RCC 7860 (cell line): Measurements from ENCODE around the gene ZMYM5.
"Not testable (repeated sequence)": the region's sequence is repeated elsewhere in the genome, so short reads cannot be mapped to it uniquely, and the experiment has no call there.

Experiments used
- DNase-seq: peaks from one replicate; pipeline ENCODE4 v3.0.0-alpha.2; 2015; ENCODE audit warnings: low spot score
- FAIRE-seq: peaks from 2 replicates; lab custom pipeline; 2012; peaks lifted over from hg19 to GRCh38; lab: Jason Lieb, UNC

Gene ZMYM5

DNA sequence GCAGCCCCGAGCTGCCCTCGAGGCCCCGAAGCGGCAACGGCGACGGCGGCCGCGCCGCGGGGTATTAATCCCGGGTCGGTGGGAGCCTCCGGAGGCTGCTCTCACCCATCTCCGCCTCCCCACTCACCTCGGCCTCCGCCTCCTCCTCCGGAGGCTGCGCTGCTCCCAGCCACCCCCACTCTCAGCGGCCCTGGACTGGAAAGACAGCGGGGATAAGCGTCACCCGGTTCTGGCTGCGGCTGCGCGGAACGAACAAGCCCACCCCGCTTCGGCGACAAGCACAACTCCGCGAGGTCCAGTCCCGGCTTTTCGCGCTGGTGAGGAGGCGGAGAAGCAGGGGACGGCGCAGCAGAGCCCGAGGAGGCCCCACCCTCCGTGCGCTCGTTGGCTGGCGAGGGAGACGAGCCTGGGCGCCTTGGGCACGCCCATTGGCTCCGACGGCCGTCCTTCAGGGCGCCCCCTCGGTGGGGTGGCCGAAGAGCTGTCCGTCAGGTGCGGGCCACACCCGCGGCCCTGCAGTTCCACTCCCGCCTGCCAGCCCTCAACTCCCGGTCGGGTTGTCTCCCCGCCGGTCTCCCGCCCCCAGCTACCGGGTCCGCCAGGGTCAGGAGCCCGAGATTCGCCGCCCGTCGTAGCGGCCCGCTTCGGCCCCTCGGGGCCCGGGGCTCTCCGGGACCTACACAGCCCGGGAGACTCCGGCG is at the start of gene ZMYM5:
Gene ZMYM5 (minus strand): TSS at position 327 of the 701 bp plus-strand sequence. CDS start 11,469 bp downstream, outside the sequence.
- peak; percentile 61 for FAIRE-seq

DNA sequence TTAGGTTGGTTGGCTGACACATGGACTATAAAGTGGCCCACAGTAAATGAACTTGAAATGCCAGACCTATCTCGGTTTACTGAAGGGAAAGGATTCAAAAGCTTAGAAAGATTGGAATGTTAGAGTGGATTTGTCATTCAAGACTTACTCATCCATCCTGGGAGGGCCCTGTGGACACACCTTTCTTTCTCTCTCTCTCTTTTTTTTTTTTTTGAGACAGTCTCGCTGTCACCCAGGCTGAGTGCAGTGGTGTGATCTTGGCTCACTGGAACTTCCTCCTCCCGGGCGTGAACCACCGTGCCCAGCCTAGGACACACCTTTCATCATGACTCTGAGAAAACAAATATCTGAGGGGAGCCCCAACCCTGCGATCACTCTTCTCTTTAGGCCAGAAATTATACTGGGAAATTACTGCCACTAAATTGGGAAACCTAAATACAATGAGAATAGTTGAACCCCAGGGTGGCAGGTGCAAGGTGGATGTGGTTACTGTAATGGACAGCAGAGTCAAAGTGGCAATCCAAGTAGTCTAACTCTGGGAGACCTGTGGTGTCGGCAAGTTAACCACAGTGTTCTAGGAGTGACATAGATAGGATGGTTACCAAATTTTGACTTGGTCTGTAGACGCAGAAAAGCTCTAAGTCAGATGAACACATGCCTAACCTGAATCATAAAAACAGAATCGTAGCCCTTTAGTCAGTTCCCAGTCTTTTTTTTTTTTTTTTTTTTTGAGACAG is 47.1 kb upstream of the ZMYM5 start:
- peak; percentile 78 for FAIRE-seq
- DNase-seq, result peak; percentile 73

More for the DNA sequence above, at the start of gene ZMYM5:
- peak; percentile 95 for DNase-seq

DNA sequence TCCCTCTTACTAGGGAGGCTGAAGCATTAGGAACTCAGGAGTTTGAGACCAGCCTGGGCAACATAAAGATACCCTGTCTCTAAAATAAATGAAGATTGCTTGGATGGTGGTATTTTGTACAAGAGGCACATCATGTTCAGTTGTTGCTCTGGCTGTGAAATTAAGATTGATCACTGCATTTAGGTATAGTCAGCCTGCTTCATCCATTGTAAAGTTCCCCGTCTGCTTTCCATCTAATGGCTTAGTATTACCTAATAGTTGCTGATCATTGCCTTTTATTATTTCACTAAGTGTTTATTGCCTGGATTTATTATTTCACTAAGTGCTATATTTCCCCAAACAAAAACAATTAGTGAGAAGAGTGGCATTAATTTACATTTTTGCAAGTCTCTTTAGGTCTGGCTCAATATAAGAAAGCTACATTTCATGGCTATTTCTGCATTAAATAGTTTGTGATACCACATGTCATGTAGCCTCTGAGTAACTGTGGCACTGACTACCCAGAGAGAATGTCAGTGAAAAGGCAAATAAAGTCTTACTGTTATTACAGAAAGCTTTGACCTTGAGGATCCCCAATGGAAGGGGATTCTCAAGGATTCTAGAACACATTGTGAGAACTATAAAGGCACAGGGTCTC is 45.0 kb upstream of the ZMYM5 start:
- FAIRE-seq, result no peak
- DNase-seq, result no peak

DNA sequence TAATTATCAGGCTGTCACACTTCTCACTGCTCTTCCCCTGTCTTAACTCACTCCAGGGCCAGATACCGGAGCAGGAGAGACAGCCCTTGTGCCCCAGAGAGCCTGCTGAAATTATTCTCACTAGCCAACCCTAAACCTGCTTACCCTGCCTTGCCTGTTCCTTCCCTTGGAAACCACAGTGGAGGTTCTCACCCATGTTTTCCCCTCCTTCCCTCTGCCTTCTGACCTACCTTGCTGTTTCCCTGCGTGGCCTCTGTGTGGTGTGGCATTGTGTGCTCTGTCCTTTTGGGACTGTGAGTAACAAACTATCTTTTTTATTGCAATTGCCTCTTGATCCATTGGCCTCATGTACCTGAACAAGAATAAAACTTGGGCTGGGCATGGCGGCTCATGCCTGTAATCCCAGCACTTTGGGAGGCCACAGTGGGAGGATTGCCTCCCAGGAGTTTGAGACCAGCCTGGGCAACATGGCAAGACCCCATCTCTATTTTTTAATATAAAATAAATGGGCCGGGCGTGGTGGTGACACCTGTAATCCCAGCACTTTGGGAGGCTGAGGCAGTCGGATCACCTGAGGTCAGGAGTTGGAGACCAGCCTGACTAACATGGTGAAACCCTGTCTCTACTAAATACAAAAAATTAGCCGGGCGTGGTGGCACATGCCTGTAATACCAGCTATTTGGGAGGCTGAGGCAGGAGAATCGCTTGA is 42.2 kb upstream of the ZMYM5 start:
- not testable (repeated sequence) for DNase-seq

DNA sequence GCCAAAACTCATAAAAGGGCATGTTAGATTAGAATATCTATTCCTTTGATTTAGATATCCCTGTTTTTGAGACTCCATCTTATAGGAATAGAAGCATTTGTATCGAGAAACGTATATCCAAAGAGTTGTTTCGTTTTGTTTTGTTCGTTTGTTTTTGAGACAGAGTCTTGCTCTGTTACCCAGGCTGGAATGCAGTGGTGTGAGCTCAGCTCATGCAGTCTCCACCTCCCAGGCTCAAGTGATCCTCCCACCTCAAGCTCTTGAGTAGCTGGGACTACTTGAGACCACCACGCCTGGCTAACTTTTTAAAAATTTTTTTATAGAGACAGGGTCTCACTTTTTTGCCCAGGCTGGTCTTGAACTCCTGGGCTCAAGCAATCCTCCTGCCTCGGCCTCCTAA is 26.6 kb upstream of the ZMYM5 start:
- FAIRE-seq (no peak), DNase-seq (no peak)

More for the DNA sequence above, 42.2 kb upstream of the ZMYM5 start:
- FAIRE-seq, result not testable (repeated sequence)

DNA sequence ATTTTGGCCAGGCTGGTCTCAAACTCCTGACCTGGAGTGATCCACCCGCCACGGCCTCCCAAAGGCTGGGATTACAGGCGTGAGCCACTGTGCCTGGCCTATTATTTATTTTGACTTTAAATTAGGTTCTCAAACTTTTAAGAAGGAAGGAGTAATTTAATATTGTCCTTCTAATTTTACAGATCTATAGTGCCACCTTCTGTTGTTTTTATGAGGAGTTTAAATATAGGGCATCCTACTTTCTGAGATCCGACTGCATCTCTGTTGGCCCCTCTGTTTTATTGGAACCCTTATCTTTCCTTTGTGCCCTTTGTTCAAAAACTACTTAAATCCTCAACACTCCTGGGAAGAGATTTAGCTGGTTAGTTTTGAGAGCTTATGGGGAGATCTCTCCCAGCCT is 25.4 kb upstream of the ZMYM5 start:
- peak; percentile 12 for DNase-seq
- FAIRE-seq, result no peak

DNA sequence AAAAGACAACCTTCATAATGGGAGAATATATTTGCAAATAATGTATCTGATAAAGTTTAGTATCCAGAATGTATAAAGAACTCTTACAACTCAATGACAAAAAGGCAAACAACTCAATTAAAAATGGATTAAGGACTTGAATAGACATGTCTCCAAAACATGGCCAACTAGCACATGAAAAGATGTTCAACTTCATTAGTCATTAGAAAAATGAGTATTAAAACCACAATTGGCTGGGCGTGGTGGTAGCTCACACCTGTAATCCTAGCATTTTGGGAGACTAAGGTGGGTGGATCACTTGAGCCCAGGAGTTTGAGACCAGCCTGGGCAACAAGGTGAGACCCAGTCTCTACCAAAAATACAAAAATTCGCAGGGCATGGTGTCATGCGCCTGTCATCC is 18.8 kb upstream of the ZMYM5 start:
- DNase-seq (no peak), FAIRE-seq (no peak)

DNA sequence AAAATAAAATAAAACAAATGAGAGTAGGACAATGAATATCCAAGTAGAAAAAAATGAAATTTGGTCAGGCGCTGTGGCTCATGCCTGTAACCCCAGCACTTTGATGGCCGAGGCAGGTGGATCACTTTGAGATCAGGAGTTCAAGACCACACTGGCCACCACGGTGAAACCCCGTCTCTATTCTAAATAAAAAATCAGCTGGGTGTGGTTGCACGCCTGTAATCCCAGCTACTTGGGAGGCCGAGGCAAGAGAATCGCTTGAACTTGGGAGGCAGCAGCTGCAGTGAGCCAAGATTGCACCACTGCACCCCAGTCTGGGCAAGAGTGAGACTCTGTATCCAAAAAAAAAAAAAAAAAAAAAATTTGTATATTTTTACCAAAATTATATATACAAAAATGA is 18.2 kb upstream of the ZMYM5 start:
- DNase-seq (no peak), FAIRE-seq (no peak)

DNA sequence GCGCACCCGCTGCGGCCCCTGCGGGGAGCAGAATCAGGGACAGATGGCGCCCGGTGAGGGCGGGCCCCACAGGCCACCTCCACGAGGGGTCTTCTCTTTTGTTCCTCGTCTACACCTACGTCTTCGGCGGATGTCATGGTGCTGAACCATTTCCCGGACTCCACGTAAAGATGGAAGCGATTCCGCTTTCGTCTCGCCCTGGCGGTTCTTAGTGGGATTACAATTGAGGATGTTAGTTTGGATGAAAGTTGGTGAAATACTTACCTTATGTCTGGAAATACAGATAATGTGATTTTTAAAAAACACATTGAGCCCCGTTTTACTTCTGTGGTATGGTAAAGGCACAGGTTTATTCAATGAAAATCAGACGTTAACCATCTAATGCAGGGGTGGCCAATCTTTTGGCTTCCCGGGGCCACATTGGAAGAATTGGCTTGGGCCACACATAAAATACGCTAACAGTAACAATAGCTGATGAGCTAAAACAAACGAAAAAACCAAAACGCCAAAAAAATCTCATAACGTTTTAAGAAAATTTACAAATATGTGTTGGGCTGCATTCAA is 1.4 kb upstream of the ZMYM5 start:
- no peak for FAIRE-seq
- peak; percentile 28 for DNase-seq

DNA sequence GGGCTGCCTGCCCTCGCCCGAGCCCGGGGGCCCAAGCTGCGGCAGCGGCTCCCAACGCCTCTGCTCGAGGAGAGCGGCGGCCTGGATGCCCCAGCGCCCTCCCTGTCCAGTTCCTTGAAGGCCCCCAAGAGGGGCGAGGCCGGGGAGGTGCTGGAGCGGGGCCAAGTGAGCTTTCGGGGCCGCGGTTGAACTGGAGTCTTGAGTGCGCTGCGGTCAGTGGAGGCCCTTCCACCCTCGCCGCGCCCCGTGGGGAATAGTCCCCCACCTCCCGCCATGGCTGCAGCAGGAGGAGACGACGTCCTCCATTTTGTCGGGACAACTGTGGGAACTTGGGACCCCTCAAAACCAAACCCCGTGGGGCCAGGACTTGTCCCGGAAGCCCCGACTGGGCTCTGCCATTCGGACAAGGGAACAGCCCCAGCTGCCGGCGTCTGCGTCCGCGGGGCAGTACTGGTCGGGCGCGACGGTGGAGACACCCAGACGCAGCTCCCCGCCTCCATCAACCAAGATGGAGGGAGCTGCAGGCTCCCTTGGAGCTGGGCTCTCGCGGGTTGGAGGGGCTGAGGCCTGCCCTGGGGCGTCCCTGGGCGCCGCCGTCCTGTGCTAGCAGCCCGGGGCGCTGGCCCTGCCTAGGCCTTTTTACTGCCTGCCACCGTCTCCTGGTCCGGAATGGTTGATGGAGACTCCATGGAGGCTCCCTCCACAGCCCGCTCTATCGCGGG is 736 bp upstream of the ZMYM5 start:
- DNase-seq (peak; percentile 45), FAIRE-seq (no peak)

DNA sequence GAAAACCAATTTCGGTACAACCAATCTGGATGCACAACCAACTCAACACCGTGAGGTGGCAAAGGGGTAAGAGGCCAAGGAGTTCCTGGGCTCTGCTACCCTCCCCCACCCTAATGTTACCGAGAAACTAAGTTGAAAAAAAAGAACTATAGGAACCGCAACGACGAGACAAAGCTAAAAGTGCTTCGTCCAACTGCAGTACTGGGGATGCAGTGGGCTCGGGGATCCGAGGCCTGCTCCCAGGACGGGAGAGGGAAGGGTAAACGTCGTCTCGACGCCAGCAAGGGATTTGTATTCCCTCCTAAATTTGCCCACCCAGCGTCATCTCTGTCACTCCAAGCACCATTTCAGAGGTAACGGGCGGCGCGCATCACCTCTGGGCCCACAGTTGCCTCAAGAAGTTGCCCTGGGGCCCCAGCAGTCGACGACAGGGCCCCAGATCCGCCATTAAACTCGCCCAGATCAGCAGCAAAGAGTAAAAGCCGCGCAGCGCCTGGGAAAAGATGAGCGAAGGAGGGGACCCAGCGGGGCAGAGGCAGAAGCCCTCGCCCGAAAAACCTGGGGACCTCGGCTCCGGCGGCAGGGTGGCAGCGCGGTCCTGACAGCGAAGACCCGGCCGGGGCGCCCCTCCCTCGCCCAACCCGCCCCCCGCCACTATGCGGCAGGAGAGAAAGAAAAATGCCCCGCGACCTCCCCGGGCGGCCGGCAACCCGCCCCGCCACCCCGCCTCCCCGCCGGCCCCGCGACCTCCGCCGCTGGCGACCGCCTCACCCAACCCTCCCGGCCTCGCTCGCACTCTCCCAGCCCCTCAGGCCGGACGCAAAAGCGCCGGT is 752 bp downstream of the ZMYM5 start:
- no peak for FAIRE-seq

DNA sequence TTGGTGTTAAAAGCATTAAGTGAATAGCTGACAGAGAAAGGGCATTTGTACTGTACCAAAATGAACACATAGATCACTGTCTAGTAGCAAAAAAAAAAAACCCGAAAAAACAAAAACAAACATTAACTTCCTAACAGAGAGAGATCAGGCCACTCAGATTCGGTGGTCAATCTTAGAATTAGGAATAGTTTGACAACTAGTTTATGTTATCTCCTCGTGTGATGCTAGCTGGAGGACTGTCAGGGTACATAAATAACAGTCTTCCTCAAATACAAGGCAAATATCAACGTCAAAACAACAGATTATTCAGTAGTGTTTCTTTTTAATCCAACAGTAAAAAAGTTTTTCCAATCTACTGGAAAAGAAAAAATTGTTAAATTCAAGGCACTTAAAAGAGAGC is 1.7 kb downstream of the ZMYM5 start:
- DNase-seq (no peak), FAIRE-seq (no peak)

More for the DNA sequence above, 752 bp downstream of the ZMYM5 start:
- no peak for DNase-seq

DNA sequence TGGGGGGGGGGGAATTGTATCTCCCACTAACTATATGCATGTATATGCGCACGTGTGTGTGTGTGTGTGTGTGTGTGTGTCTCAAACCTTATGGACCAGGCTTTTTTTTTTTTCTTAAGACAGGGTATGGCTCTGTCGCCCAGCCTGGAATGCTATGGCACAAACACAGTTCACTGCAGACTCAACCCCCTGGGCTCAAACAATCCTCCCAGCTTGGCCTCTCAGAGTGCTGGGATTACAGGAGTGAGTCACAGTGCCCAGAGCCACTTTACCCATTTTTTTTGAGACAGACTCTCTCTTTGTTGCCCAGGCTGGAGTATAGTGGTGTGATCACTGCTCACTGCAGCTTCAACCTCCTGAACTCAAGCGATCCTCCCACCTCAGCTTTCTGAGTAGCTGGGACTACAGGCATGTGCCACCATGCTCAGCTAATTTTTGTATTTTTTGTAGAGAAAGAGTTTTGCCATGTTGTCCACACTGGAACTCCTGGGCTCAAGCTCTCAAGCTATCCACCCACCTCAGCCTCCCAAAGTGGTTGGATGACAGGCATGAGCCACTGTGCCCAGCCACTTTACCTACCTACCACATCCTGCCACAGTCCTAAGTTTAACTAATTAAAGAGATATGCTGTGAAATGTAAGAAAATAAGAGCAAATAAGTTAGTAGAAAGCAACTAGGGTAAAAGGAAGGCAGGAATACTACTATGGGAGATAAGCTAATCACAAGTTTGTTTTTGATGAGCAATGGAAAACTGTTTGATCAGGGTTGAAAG is 2.4 kb downstream of the ZMYM5 start:
- peak; percentile 51 for FAIRE-seq
- DNase-seq, result peak; percentile 67

DNA sequence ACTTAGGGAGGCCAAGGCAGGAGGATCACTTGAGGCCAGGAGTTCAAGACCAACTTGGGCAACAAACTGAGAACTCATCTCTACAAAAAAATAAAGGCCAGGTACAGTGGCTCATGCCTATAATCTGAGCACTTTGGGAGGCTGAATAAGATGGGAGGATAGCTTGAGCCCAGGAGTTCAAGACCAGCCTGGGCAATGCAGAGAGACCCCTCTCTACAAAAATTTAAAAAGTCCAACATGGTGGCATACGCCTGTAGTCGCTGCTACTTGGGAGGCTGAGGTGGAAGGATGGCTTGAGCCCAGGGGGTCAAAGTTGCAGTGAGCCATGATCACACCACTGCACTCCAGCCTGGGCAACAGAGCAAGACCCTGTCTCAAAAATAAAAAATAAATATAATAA is 5.8 kb downstream of the ZMYM5 start:
- not testable (repeated sequence) for DNase-seq, FAIRE-seq

DNA sequence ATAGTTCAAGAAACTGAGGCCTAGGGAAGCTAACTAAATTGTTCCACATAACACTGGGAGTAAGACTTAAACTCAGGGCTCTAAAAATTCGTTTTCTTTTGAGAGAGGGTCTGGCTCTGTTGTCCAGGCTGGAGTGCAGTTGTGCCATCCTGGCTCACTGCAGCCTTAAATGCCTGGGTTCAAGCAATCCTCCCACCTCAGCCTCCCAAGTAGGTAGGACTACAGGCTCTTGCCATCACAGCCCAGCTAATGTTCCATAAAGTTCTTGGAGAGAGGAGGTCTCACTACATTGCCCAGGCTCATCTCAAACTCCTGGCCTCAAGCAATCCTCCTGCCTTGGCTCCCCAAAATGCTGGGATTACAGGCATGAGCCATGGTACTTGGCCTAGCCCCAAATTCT is 10.7 kb downstream of the ZMYM5 start:
- DNase-seq (no peak), FAIRE-seq (no peak)

DNA sequence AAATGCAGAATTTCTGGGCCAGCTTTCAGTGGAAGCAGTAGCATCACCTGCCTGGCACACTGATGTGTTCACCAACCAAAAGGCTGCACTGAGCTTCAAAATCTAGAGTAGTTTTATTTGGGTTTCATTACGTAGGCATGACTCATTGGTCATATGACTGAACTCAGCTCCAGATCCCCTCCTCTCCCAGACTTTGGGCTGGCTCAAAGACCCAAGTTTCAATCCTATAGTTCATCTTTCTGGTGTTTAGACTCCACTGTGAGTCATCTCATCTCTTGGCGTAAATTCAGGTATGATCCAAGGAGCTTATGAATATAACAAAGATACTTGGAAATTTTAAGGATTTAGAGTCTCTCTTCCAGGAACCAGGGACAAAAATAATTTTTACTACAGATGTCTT is 17.7 kb downstream of the ZMYM5 start:
- peak; percentile 82 for FAIRE-seq

DNA sequence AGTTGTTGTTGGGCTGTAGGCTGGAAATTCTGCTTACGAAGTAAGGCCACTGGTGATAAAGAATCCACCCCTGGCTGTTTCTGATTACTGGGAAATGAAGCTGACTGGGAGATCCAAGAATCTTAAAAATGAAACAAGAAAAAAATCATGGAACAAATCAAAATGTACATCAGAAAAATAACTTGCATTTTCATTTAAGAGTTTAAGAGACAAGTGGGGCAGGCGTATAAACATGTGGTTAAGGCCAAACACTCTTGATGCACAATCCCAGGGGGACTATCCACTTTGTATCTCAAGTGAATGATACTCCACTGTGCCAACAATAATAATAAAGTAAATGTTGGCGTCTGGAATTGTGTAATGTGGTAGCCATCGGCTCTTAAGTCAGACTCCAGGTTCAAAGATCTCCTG is 24.6 kb downstream of the ZMYM5 start:
- no peak for FAIRE-seq
- DNase-seq, result no peak

More for the DNA sequence above, 17.7 kb downstream of the ZMYM5 start:
- DNase-seq, result peak; percentile 70

DNA sequence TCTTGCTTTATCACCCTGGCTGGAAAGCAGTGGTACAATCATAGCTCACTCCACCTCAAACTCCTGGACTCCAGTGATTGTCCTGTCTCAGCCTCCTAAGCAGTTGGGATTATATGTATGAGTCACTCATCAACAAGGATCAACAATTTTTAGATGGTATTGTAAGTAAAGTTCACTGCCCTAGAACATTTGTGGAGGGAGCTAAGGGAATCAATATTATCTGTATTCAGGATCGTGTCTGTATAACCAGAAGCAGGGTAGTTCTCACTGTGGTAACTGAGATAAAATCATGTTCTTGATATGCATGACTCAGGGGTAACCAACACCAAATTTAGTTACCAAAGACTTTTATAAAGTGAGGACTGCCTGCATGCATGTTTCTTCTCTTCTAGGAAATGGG is 27.0 kb downstream of the ZMYM5 start:
- DNase-seq, result no peak
- FAIRE-seq, result no peak
